GM12872 (cell line): ENCODE measurements around the gene MICU2.

Experiments
- TF ChIP-seq, protein P1 (sequence below): IDR thresholded peaks from 3 replicates; pipeline ENCODE4 v1.5.1; 2011; ENCODE audit warnings: low read depth, mild to moderate bottlenecking, low read length, moderate library complexity; ENCODE audit not compliant: insufficient read depth

The MICU2 gene

DNA sequence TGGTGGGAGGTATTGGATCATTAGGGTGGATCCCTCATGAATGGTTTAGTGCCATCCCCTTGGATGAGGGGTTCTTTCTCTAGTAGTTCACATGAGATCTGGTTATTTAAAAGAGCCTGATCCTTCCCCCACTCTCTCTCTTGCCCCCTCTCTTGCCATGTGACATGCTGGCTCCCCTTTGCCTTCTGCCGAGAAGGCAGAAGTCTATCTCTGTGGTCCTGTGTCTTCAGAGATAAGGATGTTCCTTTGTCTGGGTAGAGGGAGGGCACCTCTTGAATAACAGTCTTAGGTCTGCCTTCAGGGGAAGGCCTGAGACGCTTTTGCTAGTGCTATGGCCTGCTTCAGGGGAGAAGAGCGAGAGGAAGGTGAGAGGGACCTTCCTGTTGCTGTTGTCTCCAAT, 142.8 kb downstream of the MICU2 start:
- TF ChIP-seq, protein P1, sequence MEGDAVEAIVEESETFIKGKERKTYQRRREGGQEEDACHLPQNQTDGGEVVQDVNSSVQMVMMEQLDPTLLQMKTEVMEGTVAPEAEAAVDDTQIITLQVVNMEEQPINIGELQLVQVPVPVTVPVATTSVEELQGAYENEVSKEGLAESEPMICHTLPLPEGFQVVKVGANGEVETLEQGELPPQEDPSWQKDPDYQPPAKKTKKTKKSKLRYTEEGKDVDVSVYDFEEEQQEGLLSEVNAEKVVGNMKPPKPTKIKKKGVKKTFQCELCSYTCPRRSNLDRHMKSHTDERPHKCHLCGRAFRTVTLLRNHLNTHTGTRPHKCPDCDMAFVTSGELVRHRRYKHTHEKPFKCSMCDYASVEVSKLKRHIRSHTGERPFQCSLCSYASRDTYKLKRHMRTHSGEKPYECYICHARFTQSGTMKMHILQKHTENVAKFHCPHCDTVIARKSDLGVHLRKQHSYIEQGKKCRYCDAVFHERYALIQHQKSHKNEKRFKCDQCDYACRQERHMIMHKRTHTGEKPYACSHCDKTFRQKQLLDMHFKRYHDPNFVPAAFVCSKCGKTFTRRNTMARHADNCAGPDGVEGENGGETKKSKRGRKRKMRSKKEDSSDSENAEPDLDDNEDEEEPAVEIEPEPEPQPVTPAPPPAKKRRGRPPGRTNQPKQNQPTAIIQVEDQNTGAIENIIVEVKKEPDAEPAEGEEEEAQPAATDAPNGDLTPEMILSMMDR, result no peak

DNA sequence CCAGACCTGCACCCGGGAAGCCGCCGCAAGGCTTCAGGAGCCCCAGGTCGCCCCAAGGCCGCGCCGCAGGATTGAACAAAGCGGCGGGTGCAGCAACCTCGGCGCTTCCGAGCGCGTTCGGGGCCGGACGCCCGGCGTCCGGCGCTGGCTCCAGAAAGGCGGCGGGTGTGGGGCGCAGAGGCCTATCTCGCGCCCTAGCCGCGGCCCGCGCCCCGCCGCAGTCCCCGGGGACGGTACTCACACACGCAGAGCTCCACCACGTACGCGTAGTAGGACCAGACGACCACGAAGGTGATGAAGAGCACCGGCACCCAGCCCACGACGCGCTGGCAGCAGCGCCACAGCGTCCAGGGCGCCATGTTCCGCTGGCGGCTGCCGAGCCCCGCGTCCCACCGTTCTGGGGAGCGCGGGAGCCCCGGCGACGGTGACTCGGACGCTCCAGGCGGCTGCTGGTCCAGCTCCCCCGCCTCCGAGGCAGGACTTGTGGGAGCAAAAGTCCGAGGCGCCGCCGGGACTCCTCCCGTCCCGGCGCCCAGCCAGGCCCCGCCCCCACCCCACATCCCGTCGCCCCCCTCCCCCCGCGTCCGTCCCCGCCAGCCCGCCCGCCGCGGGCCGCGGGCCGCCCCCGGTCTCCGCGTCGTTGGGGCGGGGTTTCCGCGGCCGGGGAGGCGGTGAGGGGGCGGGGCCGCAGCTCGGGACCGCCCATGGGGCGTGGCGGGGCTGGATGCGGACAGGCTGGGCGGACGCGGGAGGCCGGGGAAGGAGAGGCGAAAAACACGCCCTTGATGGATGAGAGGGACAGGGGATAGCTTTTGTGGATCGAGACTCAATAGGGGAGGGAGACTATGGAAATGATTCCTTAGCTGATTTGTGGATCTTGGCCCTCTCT, 144.9 kb downstream of the MICU2 start, which contains the start of gene ZDHHC20:
Gene ZDHHC20, minus strand, starts transcription at position 491 of the 889 bp plus-strand sequence. Its CDS starts 132 bp downstream, at position 359.
- TF ChIP-seq, protein P1, result no peak

DNA sequence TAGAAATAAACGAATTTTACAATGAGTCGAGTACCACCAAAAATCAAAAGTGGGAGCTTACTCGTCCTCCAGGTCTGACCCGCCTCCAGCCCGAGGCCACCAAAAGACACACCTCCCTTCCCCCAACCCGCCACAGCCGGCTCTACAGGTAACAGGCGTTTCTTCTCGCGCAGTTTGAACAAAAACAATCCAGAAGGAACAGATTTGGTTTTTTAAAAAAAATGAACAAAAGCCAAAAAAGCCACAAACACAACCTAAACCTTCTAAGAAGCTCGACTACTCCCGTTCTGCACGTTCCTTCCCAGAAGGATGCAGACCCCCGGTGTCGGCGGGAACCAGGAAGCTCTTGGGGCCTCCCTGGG, 145.5 kb downstream of the MICU2 start:
- TF ChIP-seq, protein P1, result no peak

DNA sequence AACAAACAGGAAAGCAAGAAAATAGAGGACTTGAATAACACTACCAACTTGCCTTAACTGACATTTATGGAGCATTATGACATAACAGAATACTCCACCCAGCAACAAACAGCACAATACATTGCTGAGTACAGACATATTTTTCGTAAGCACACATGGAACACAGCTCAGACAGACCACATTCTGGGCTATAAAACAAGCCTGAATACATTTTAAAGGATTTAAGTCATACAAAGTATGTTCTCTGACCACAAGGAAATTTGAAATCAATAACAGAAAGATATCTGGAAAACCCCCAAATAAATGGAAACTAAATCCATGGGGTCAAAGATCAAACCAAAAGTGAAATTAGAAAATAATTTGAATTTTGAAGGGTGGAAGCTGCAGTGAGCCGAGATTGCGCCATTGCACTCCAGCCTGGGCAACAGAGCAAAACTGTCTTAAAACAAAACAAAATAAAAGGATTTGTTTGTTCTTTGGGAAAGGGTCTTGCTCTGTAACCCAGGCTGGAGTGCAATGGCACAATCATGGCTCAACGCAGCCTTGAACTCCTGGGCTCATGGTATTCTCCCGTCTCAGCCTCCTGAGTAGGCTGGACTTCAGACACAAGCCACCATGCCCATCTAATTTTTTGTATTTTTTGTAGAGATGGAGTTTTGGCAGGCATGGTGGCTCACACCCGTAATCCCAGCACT, 150.4 kb downstream of the MICU2 start:
- TF ChIP-seq, protein P1, result no peak

DNA sequence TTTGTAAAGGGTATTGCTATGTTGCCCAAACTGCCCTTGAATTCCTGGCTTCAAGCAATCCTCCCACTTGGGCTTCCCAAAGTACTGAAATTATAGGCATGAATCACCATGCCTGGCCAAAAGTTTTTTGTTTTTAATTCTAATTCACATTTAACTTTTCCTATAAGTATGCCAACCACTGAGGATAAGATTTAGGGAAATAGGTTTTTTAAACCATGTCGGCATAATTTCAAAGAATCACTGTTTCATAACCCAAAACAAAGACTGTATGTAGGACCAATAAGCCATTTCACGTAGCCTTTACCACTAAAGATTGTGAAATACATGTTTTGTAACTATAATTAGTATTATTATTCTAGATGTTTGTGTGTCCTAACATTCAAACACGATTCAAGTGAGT, 153.0 kb downstream of the MICU2 start:
- TF ChIP-seq, protein P1, result no peak

DNA sequence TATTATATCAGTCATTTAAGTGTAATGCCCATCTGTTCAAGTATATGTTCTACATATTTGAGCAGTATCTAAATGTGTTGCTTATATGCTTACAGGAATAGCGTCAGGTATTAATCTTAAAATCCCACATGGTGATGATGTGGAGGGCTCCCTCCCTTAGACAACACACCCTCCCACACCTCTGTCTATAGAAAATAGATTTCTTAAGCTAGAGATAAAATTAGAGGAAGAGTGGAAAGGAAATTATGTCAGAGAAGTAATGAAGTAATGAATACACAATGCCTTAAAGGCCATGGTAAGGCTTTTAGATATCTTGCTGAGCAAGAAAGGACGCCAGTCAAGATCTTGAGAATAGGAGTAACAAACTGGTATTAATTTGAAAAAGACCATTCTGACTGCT, 157.3 kb downstream of the MICU2 start:
- TF ChIP-seq, protein P1, result no peak

DNA sequence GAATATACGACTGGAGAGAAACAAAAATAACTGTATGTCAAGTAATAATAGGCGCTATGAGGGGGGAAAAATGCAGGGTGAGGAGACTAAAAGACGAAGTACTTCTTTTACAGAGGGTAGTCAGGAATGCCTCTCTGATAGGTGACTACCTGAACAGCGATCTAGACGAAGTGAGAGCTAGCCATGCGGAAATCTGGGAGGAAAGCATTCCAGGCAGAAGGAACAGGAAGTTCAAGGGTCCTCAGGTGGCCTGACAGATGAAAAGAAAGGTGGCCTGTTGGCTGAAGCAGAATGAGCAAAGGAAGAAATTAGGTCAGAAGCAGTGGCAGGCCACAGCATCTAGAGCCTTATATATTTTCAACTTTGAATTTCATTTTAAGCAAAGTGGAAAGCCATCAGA, 158.2 kb downstream of the MICU2 start:
- TF ChIP-seq, protein P1, result no peak
